Large intestine (tissue), 3 donors: ENCODE results near the gene PM20D2. TPM values are rescaled to one million over a fixed set of nuclear protein-coding genes. Genes with fewer than 3 reads are reported as not detected.

Experiments used
- DNase-seq, 2 donors: peaks; one replicate each; pipeline versions ENCODE4 v3.0.0 to v3.0.0-alpha.2; 2013
- H3K27ac ChIP-seq: one replicate; pipeline ENCODE4 v1.5.1; 2013; ENCODE audit warnings: low read length
- H3K27me3 ChIP-seq: 2 replicates; pipeline ENCODE4 v1.6.1; 2013; ENCODE audit warnings: low read length; ENCODE audit not compliant: control insufficient read depth, insufficient read depth
- H3K36me3 ChIP-seq: 2 replicates; pipeline ENCODE4 v1.6.1; 2013; ENCODE audit warnings: low read length; ENCODE audit not compliant: control insufficient read depth, insufficient read depth
- H3K4me1 ChIP-seq: one replicate; pipeline ENCODE4 v1.6.1; 2013; ENCODE audit warnings: low read length; ENCODE audit not compliant: control insufficient read depth, insufficient read depth
- H3K4me3 ChIP-seq: one replicate; pipeline ENCODE4 v1.5.1; 2013; ENCODE audit warnings: low read length
- H3K9me3 ChIP-seq: one replicate; pipeline ENCODE4 v1.6.1; 2013; ENCODE audit warnings: mild to moderate bottlenecking, low read depth, low read length, moderate library complexity; ENCODE audit not compliant: control insufficient read depth
- WGBS: methylation state at CpG from one replicate; pipeline ENCODE4 v1.1.5; 2013; ENCODE audit warnings: low lambda C conversion rate; ENCODE audit not compliant: insufficient coverage; 5-methylcytosine and 5-hydroxymethylcytosine counted together
- polyA plus RNA-seq: library from polyadenylated mRNA; unstranded; fragments of 120-200 nt; gene quantifications from one replicate; pipeline ENCODE4 v1.2.1, GENCODE V29; 2013

The PM20D2 gene
- polyA plus RNA-seq, 1 donor, result 28.1 TPM

- Histone ChIP-seq H3K27me3 (no peaks in the 10 kb centered on the region), H3K9me3 (no peaks in the 10 kb centered on the region), H3K4me3 (no peak overlapping the region), H3K4me1 (no peaks in the 10 kb centered on the region), H3K27ac (no peak overlapping the region), H3K36me3 (peaks cover 34% of the 10 kb centered on the region)
- no peak for DNase-seq
- WGBS, result 100% methylated on average over 1 of the region's 4 CpGs
Observed at GRCh38 chr6:89162047-89162371, 16.2 kb downstream of the PM20D2 start.

- Histone ChIP-seq H3K27ac (no peak overlapping the region), H3K27me3 (no peaks in the 10 kb centered on the region), H3K4me1 (peaks cover 4% of the 10 kb centered on the region), H3K36me3 (no peaks in the 10 kb centered on the region), H3K4me3 (no peak overlapping the region), H3K9me3 (no peaks in the 10 kb centered on the region)
- no peak for DNase-seq
- WGBS, result 80% methylated on average over 5 of the region's 6 CpGs
Observed at GRCh38 chr6:89172131-89172530, 26.3 kb downstream of the PM20D2 start.

- Histone ChIP-seq H3K27me3 (no peaks in the 10 kb centered on the region), H3K4me3 (no peak overlapping the region), H3K4me1 (peaks cover 4% of the 10 kb centered on the region), H3K36me3 (no peaks in the 10 kb centered on the region), H3K9me3 (no peaks in the 10 kb centered on the region), H3K27ac (no peak overlapping the region)
- DNase-seq, result no peak
- WGBS, result 100% methylated on average over 1 of the region's 4 CpGs
Observed at GRCh38 chr6:89173634-89174033, 27.8 kb downstream of the PM20D2 start.

- peaks cover 4% of the 10 kb centered on the region for H3K4me1 ChIP-seq
- H3K27ac ChIP-seq, result no peak overlapping the region
- H3K27me3 ChIP-seq, result no peaks in the 10 kb centered on the region
- WGBS, result no CpG with 5 or more reads among the region's 13 CpGs
- H3K4me3 ChIP-seq, result no peak overlapping the region
- no peak for DNase-seq
- H3K36me3 ChIP-seq, result no peaks in the 10 kb centered on the region
- H3K9me3 ChIP-seq, result no peaks in the 10 kb centered on the region
Observed at GRCh38 chr6:89180112-89180511, 34.3 kb downstream of the PM20D2 start.

- H3K9me3 ChIP-seq, result no peaks in the 10 kb centered on the region
- H3K36me3 ChIP-seq, result no peaks in the 10 kb centered on the region
- no peak for DNase-seq
- WGBS, result no CpG with 5 or more reads among the region's 1 CpG
- H3K27ac ChIP-seq, result no peak overlapping the region
- H3K4me1 ChIP-seq, result no peaks in the 10 kb centered on the region
- no peak overlapping the region for H3K4me3 ChIP-seq
- no peaks in the 10 kb centered on the region for H3K27me3 ChIP-seq
Observed at GRCh38 chr6:89180971-89181370, 35.1 kb downstream of the PM20D2 start.

DNA sequence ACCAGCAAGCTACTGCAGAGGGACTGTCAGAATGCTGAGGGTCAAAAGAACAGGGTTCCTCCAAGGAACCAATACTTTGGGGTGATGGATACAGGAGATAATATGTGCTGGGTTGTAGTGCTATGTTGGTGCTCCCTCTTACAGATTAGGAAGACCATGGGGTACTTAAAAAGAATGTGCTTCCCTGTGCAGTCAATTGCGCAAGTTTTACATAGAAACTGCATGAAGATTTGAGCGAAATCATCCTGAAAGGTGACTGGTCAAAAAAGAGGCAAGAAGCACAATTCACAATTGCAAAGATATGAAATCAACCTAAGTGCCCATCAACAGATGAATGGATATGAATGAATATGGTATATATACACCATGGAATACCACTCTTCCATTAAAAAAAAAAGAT lies 37.4 kb downstream of the PM20D2 start:
- Histone ChIP-seq H3K9me3 (no peaks in the 10 kb centered on the region), H3K4me1 (no peaks in the 10 kb centered on the region), H3K27me3 (no peaks in the 10 kb centered on the region), H3K27ac (no peak overlapping the region), H3K36me3 (no peaks in the 10 kb centered on the region), H3K4me3 (no peak overlapping the region)
- WGBS, result no CpG with 5 or more reads among the region's 2 CpGs
- DNase-seq, result no peak

GRCh38 chr6:89184344-89184743 lies 38.5 kb downstream of the PM20D2 start:
- Histone ChIP-seq H3K4me3 (no peak overlapping the region), H3K9me3 (no peaks in the 10 kb centered on the region), H3K27ac (no peak overlapping the region), H3K36me3 (no peaks in the 10 kb centered on the region), H3K4me1 (no peaks in the 10 kb centered on the region), H3K27me3 (no peaks in the 10 kb centered on the region)
- DNase-seq, result no peak
- no CpG with 5 or more reads among the region's 9 CpGs for WGBS

DNA sequence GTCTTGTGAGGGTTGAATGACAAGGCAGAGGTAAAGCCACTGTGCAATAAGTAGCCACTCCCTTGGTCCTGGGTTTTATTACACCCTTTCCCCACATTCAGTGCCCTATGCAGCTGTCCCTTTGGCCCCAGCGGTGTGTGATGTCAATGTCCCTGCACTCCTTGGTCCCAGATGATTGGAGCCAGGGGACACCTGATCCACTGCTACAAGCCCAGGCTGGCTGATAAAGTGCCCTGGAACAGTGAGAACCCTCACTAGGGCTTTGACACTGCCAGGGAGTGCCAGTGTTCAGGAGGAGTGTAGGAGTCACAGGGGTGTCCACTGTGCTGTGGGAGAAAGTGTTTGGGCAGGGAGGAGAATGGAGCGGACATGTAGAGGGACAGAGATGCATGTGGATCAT lies 40.9 kb downstream of the PM20D2 start:
- Histone ChIP-seq H3K4me1 (no peaks in the 10 kb centered on the region), H3K27me3 (no peaks in the 10 kb centered on the region), H3K36me3 (no peaks in the 10 kb centered on the region), H3K27ac (no peak overlapping the region), H3K9me3 (no peaks in the 10 kb centered on the region), H3K4me3 (no peak overlapping the region)
- DNase-seq, result peak; percentile 16 to 42
- WGBS, result no CpG with 5 or more reads among the region's 2 CpGs

GRCh38 chr6:89187504-89187903 lies 41.6 kb downstream of the PM20D2 start:
- Histone ChIP-seq H3K9me3 (no peaks in the 10 kb centered on the region), H3K27me3 (no peaks in the 10 kb centered on the region), H3K27ac (no peak overlapping the region), H3K4me3 (no peak overlapping the region), H3K4me1 (no peaks in the 10 kb centered on the region), H3K36me3 (no peaks in the 10 kb centered on the region)
- WGBS, result 92% methylated on average over 2 of the region's 5 CpGs
- DNase-seq, result no peak

- Histone ChIP-seq H3K4me1 (no peaks in the 10 kb centered on the region), H3K9me3 (peaks cover 4% of the 10 kb centered on the region), H3K36me3 (no peaks in the 10 kb centered on the region), H3K27ac (no peak overlapping the region), H3K4me3 (no peak overlapping the region), H3K27me3 (peaks cover 3% of the 10 kb centered on the region)
- no peak for DNase-seq
- no CpG with 5 or more reads among the region's 5 CpGs for WGBS
Observed at GRCh38 chr6:89190741-89191140, 44.9 kb downstream of the PM20D2 start.

- peaks cover 3% of the 10 kb centered on the region for H3K27me3 ChIP-seq
- WGBS, result no CpG with 5 or more reads among the region's 1 CpG
- no peak overlapping the region for H3K4me3 ChIP-seq
- no peak for DNase-seq
- no peaks in the 10 kb centered on the region for H3K36me3 ChIP-seq
- H3K27ac ChIP-seq, result no peak overlapping the region
- H3K4me1 ChIP-seq, result no peaks in the 10 kb centered on the region
- peaks cover 4% of the 10 kb centered on the region for H3K9me3 ChIP-seq
Observed at GRCh38 chr6:89194559-89194958, 48.7 kb downstream of the PM20D2 start.
